GM19351 (cell line): ENCODE data around the gene PGP.

ENCODE experiments used
- ATAC-seq: cut with Tn5 transposase; IDR thresholded peaks from one replicate; pipeline ENCODE4 v1.9.1; 2021; ENCODE audit warnings: mild to moderate bottlenecking, moderate library complexity; ENCODE audit not compliant: unreplicated experiment

Gene PGP

GRCh38 chr16:2166263-2167067, 48.2 kb downstream of the PGP start:
- ATAC-seq = no peak

GRCh38 chr16:2165861-2166260, 48.8 kb downstream of the PGP start:
- no peak for ATAC-seq

- ATAC-seq = no peak
Observed at GRCh38 chr16:2163211-2163881, 51.3 kb downstream of the PGP start.

- no peak for ATAC-seq
Observed at GRCh38 chr16:2162676-2163118, 51.9 kb downstream of the PGP start.

- no peak for ATAC-seq
Observed at GRCh38 chr16:2161911-2162310, 52.7 kb downstream of the PGP start.
